HG03064 (cell line): ENCODE data around the gene IQCH.
"Not testable (repeated sequence)": the region's sequence is repeated elsewhere in the genome, so short reads cannot be mapped to it uniquely, and the experiment has no call there.

Experiments used
- ATAC-seq: cut with Tn5 transposase; IDR thresholded peaks from one replicate; pipeline ENCODE4 v1.9.1; 2021; ENCODE audit warnings: low read depth; ENCODE audit not compliant: unreplicated experiment

The IQCH gene

DNA sequence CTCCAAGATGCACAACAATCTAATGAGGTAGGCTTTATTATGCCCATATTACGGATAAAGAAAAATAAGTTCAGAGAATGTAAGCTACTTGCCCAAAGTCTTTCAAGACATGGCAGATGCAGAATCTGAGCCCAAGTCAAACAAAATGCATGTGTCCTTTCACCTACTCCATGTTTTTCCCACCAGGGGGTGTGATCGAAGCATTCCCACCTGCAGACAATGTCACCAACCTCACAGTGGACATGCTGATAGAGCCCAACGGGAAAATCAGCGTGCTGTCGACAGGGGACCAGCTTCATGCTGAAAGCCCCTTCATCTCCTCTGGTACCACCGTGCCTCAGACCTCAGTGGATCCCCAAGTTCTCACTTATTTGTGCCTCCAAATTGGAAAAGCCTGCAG lies 166.5 kb downstream of the IQCH start:
- ATAC-seq = no peak

DNA sequence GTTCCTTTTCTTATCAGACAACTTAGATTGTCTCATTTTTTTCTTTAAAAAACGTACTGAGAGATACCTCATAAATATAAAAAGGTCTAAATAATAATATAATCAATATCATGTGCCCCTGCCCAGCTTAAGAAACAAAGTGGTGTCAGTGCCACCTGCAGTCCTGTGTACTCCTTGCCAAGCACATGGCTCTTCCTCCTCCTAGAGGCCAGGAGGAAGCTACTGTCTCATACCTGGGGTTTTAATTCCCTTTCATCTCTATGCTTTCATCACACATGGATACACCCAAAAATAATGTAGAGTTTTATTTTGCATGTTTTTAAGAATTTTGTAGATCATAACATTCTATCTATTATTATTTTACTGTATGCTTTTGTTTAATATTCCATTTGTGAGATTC lies 167.7 kb downstream of the IQCH start:
- ATAC-seq = no peak

DNA sequence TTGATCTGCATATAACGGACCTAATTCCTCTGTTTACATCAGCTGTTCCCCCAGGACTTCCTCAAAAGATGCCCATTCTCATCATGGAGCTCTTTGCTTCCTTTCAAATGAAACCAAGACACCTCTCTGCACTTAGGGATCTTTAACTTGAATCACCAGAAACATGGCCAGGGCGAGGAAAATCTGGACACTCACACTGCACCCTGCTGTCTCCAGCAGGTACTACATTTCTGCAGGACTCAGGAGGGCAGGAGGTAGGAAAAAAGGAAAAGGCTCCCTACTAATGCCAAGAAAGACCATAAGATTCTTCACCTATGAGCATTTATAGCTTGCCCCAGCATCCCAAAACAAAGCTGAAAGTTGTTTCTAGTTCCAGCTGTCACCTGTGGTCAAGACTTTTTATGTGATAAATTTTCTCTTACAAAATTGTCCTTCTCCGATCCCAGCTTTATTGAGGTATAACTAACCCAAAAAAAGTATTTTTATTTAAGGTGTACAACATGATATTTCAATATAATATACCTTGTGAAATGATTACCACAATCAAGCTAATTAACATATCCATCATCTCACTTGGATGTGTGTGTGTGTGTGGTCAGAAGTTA lies 179.0 kb downstream of the IQCH start:
- ATAC-seq = no peak

GRCh38 chr15:67436351-67437250 lies 182.0 kb downstream of the IQCH start:
- not testable (repeated sequence) for ATAC-seq

GRCh38 chr15:67444100-67444499 lies 189.5 kb downstream of the IQCH start:
- no peak for ATAC-seq

- no peak for ATAC-seq
These were observed 191.9 kb downstream of the IQCH start for GRCh38 chr15:67446449-67446848.

GRCh38 chr15:67448372-67448771 lies 193.8 kb downstream of the IQCH start:
- not testable (repeated sequence) for ATAC-seq

DNA sequence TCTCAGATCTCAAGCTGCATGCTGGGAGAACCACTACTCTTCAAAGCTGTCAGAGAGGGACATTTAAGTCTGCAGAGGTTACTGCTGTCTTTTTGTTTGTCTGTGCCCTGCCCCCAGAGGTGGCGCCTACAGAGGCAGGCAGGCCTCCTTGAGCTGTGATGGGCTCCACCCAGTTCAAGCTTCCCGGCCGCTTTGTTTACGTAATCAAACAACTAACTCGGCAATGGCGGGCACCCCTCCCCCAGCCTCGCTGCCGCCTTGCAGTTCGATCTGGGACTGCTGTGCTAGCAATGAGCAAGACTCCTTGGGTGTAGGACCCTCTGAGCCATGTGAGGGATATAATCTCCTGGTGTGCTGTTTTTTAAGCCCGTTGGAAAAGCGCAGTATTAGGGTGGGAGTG lies 199.1 kb downstream of the IQCH start:
- not testable (repeated sequence) for ATAC-seq

- ATAC-seq = no peak
These were observed 202.3 kb downstream of the IQCH start for GRCh38 chr15:67456677-67457529.

GRCh38 chr15:67458331-67459029 lies 203.9 kb downstream of the IQCH start:
- ATAC-seq = no peak

DNA sequence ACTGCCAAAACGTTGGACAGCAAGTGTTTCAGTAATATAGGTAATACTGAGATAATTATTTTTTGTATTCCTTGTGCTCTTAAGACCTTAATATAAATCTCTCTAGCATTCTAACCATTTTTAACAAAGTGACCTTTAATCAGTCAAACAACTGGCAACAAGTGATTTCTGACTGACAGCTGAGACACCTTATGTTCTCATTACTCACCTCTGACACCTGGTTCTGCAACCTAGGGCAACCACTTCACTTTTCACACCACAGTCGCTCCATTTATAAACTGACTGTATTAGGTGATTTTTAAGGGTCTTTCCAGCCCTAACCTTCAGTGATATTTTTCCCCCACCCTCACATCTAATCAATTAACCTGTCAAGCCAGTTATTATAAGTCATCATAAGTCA lies 205.9 kb downstream of the IQCH start:
- ATAC-seq = no peak

DNA sequence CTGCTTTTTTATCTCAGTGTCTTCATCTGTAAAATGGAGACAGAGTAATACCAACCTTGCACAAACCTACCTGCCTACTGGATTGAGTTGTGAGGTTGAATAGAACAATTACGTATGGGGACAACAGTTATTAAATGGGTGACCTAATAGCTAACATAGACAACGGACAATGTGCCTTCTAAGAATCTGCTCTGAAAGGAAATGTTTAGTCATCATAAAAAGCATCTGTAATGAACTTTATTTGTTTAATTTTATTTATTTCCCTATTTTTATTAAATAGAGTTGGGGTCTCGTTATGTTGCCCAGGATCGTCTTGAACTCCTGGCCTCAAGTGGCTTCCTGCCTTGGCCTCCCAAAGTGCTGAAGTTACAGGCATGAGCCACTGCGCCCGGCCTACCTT lies 207.1 kb downstream of the IQCH start:
- ATAC-seq = no peak

GRCh38 chr15:67462875-67463274 lies 208.3 kb downstream of the IQCH start:
- no peak for ATAC-seq

GRCh38 chr15:67463488-67463887 lies 208.9 kb downstream of the IQCH start:
- ATAC-seq = no peak

- no peak for ATAC-seq
These were observed 210.8 kb downstream of the IQCH start for GRCh38 chr15:67465196-67465952.

GRCh38 chr15:67468416-67468815 lies 213.8 kb downstream of the IQCH start:
- ATAC-seq = no peak

DNA sequence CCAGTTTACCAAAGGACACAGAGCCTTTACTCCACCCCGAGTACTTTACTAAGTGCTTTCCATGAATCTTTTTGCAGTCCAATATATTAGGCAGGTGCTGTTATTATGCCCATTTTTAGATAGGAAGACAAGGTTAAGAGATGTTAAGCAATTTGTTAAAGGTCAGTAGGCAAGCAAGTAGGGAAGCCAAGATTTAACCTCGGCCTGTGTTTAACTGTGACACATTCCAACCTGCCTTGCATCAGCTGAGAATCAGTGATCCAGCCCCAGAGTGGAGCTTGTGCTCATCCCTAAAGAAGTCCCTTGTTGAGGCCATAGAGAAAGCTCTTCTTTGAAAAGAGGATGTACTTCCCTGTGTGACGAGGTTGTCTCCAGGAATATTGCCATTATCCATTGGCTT lies 215.1 kb downstream of the IQCH start:
- ATAC-seq = no peak

- ATAC-seq = no peak
These were observed 218.4 kb downstream of the IQCH start for GRCh38 chr15:67472957-67473356.

GRCh38 chr15:67474405-67475110 lies 220.0 kb downstream of the IQCH start:
- no peak for ATAC-seq
